Stimulated activated CD8-positive, alpha-beta memory T cell treated with anti-CD3 and anti-CD28 coated beads, Interleukin-12 subunit alpha, Interleukin-12 subunit beta, amount 100 ng/mL, for 1 hour (primary cell): ENCODE measurements around the gene PCDHGA6.

Source experiments
- DNase-seq: peaks from one replicate; pipeline ENCODE4 v3.0.0-alpha.2; 2020; ENCODE audit warnings: low read depth

Gene PCDHGA6

GRCh38 chr5:141420855-141421488, 47.3 kb downstream of the PCDHGA6 start, which contains the start of gene PCDHGA11:
PCDHGA11 (plus strand) TSS chr5:141421051; CDS start chr5:141421228, 177 bp downstream.
- DNase-seq = no peak

- no peak for DNase-seq
Measured at GRCh38 chr5:141421489-141421855, 47.8 kb downstream of the PCDHGA6 start.

GRCh38 chr5:141422742-141423291, 49.1 kb downstream of the PCDHGA6 start:
- no peak for DNase-seq

GRCh38 chr5:141427783-141428426, 54.2 kb downstream of the PCDHGA6 start:
- no peak for DNase-seq
